Peyer's patch (tissue), 4 donors: ENCODE measurements around the gene GSTA4. TPM values are rescaled to one million over a fixed set of nuclear protein-coding genes. Genes with fewer than 3 reads are reported as not detected.

Experiments
- DNase-seq, 3 donors: peaks; one replicate each; pipeline ENCODE4 v3.0.0-alpha.2; 2017 to 2019
- H3K27ac ChIP-seq, 4 donors: fragments of 200-600 bp; sonication (generic); one replicate each; pipeline ENCODE4 v1.5.1; 2016 to 2019
- H3K27me3 ChIP-seq, 2 donors: fragments of 200-600 bp; sonication (generic); one replicate each; pipeline ENCODE4 v1.5.1; 2019
- H3K36me3 ChIP-seq, 3 donors: fragments of 200-600 bp; sonication (generic); one replicate each; pipeline ENCODE4 v1.5.1; 2016 to 2019
- H3K4me1 ChIP-seq, 4 donors: fragments of 200-600 bp; sonication (generic); one replicate each; pipeline ENCODE4 v1.5.1; 2016 to 2019
- H3K4me3 ChIP-seq, 4 donors: fragments of 200-600 bp; sonication (generic); 1 replicate in 3 of 4; 2 replicates in 1 of 4; pipeline ENCODE4 v1.5.1; 2016 to 2019; ENCODE audit warnings: mild to moderate bottlenecking in 1 of 4
- H3K9me3 ChIP-seq, 4 donors: fragments of 200-600 bp; sonication (generic); one replicate each; pipeline ENCODE4 v1.5.1; 2016 to 2019; ENCODE audit warnings: mild to moderate bottlenecking in 1 of 4
- POLR2A ChIP-seq, 2 donors: fragments of 450-650 bp; IDR thresholded peaks; one replicate each; pipeline ENCODE4 v1.5.1; 2017; ENCODE audit warnings: antibody characterized with exemption in 2 of 2, mild to moderate bottlenecking in 2 of 2, moderate library complexity in 2 of 2
- total RNA-seq, 4 donors: library from RNA; depleted of rRNA; stranded (reverse); fragments of >200 nt; gene quantifications; one replicate each; pipeline ENCODE4 v1.1.0, GENCODE V29; 2016
- TF ChIP-seq, protein P1 (sequence below), 6 experiments: fragments of 450-650 bp in 4 of 6; fragments of 200-600 bp in 2 of 6; sonication (generic) in 1 of 6; IDR thresholded peaks; one replicate each; pipeline ENCODE4 v1.5.1; 2017 to 2019; ENCODE audit warnings: antibody characterized with exemption in 6 of 6, mild to moderate bottlenecking in 3 of 6, moderate library complexity in 1 of 6

The GSTA4 gene
- total RNA-seq, 4 donors from 2014 or later = 13.9 to 17.9 (median 15.0) TPM

DNA sequence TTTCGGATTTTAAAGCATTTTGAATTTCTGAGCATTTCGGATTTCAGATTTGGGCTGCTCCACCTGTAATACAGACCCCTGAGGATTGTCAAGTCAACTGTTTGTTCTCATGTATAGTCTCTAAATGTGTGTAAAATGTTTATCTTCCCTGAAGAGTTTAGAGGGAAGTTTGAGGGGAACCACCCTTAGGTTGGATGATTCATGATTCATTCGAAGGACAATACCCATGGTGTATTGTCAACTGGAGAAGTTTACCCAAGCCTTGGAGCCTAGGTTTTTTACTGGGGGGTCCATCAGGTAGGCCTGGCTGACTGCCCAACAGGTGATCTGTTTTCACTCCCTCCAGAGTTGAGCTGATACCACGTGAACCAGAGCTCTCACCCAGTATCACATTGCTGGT, 18.9 kb downstream of the GSTA4 start:
- H3K27ac ChIP-seq = no peak overlapping the region

DNA sequence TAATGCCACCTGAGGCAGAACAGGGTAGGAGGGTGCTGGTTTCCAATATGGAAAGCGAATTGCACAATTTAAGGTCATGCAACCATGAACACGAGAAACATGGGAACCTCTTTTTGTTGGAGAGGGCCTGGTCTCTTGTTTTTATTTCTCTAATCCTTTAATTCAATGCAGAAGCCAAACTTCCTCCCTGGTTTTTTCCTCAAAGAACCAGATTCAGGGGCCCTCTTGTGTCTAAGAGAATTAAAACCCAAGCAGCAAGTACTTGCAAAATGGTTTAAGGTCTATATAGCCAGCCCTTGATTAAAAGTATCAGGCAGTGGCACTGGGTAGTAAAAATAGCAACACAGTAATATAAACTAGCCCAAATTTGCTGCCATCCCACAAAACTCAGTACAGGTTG, 19.5 kb downstream of the GSTA4 start:
- Histone ChIP-seq H3K4me1 (peaks cover 0 to 4% (median 0%) of the 10 kb centered on the region in 4 donors), H3K36me3 (no peaks in the 10 kb centered on the region), H3K27me3 (no peaks in the 10 kb centered on the region), H3K4me3 (no peak overlapping the region), H3K9me3 (no peaks in the 10 kb centered on the region), H3K27ac (no peak overlapping the region)
- no peak for DNase-seq
- TF ChIP-seq, protein P1, sequence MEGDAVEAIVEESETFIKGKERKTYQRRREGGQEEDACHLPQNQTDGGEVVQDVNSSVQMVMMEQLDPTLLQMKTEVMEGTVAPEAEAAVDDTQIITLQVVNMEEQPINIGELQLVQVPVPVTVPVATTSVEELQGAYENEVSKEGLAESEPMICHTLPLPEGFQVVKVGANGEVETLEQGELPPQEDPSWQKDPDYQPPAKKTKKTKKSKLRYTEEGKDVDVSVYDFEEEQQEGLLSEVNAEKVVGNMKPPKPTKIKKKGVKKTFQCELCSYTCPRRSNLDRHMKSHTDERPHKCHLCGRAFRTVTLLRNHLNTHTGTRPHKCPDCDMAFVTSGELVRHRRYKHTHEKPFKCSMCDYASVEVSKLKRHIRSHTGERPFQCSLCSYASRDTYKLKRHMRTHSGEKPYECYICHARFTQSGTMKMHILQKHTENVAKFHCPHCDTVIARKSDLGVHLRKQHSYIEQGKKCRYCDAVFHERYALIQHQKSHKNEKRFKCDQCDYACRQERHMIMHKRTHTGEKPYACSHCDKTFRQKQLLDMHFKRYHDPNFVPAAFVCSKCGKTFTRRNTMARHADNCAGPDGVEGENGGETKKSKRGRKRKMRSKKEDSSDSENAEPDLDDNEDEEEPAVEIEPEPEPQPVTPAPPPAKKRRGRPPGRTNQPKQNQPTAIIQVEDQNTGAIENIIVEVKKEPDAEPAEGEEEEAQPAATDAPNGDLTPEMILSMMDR (IDR thresholded peaks at IDR 0.05) = no peak
- no peak for TF ChIP-seq POLR2A (IDR thresholded peaks at IDR 0.05)

More for the DNA sequence above, 18.9 kb downstream of the GSTA4 start:
- H3K27me3 ChIP-seq = no peaks in the 10 kb centered on the region
- no peak overlapping the region for H3K4me3 ChIP-seq
- TF ChIP-seq, protein P1 (IDR thresholded peaks at IDR 0.05) = no peak
- no peak for TF ChIP-seq POLR2A (IDR thresholded peaks at IDR 0.05)
- no peak for DNase-seq
- no peaks in the 10 kb centered on the region for H3K9me3 ChIP-seq
- H3K4me1 ChIP-seq = peaks cover 0 to 4% (median 0%) of the 10 kb centered on the region in 4 donors
- no peaks in the 10 kb centered on the region for H3K36me3 ChIP-seq

DNA sequence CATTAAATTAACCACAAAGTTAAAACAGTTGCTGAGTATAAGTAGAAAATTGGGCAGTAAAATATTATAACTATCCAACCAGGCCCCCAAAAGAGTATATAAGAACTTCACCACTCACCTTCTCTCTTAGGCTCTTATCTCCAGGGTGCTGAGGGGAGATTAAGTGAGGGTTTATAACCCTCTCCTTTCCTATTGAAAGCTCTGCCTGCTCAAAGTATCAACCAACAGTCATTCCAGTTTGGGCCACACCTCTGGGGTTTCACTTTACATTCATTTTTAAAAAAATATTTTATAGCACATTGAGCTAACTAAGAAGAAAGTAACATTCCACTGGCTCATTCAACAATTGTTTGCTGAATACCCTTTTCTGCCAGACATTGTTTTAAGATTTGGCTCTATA, 22.1 kb downstream of the GSTA4 start:
- no peaks in the 10 kb centered on the region for H3K27me3 ChIP-seq
- no peak for DNase-seq
- TF ChIP-seq, protein P1 (IDR thresholded peaks at IDR 0.05) = no peak
- TF ChIP-seq POLR2A (IDR thresholded peaks at IDR 0.05) = no peak
- H3K36me3 ChIP-seq = no peaks in the 10 kb centered on the region
- H3K4me1 ChIP-seq = peaks cover 0 to 4% (median 0%) of the 10 kb centered on the region in 4 donors
- H3K4me3 ChIP-seq = no peak overlapping the region
- no peaks in the 10 kb centered on the region for H3K9me3 ChIP-seq
- no peak overlapping the region for H3K27ac ChIP-seq

DNA sequence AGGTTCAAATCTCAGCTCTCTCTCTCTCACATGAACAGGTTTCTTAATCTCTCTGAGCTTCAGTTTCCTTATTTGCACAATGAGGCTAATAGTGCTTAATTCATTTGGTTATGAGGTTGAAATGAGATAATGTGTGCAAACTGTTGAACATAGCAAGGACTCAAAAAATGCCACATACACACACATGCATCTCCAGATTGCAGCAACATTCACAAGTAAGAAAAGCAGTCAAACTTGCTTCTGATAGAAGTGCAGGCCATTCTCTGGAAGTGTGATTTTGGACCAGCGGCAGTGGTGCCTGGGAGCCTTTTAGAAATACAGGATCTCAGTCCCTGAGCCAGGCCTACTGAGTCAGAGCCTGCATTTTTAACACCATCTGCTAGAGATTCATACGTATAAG, 25.7 kb downstream of the GSTA4 start:
- TF ChIP-seq POLR2A (IDR thresholded peaks at IDR 0.05) = no peak
- TF ChIP-seq, protein P1 (IDR thresholded peaks at IDR 0.05) = no peak
- no peak overlapping the region for H3K27ac ChIP-seq
- H3K27me3 ChIP-seq = no peaks in the 10 kb centered on the region
- H3K4me1 ChIP-seq = no peaks in the 10 kb centered on the region
- no peaks in the 10 kb centered on the region for H3K9me3 ChIP-seq
- H3K36me3 ChIP-seq = no peaks in the 10 kb centered on the region
- DNase-seq = no peak
- no peak overlapping the region for H3K4me3 ChIP-seq

DNA sequence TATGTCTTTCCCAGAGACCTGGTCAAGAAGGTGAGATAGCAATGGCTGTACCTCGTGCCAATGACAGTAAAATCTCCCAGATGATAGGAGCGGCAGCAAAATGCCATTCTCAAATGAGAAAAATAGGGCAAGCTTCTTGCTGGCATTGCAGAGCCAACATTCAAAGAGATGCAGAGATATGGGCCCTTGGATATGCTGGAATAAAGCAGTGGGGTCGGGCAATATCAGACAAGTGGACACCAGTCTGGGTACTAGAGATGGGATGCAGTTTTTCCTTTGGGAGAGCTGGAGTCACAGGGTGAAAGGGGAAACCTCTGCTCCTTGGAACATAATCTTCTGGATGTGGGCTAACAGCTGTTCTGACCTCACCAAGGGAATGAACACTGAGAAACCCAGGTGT, 29.0 kb downstream of the GSTA4 start:
- H3K36me3 ChIP-seq = no peaks in the 10 kb centered on the region
- TF ChIP-seq POLR2A (IDR thresholded peaks at IDR 0.05) = no peak
- TF ChIP-seq, protein P1 (IDR thresholded peaks at IDR 0.05) = no peak
- H3K27me3 ChIP-seq = no peaks in the 10 kb centered on the region
- no peak overlapping the region for H3K27ac ChIP-seq
- no peak overlapping the region for H3K4me3 ChIP-seq
- DNase-seq = no peak
- no peaks in the 10 kb centered on the region for H3K9me3 ChIP-seq
- H3K4me1 ChIP-seq = no peaks in the 10 kb centered on the region

DNA sequence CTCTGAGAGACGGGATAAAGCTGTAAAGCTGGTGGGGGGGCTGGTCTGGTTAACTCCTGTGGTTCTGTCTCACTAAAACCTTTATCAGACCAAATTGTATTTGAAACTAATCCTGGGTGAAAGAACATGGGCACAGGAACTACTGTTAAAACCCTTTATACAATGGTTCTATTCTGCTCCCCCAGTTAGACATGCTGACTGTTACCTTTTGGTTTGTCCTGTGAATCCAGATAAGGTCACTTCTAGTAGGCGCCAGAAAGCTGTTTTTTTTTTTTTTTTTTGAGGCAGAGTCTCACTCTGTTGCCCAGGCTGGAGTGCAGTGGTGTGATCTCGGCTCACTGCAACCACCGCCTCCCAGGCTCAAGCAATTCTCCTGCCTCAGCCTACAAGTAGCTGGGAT, 29.7 kb downstream of the GSTA4 start:
- Histone ChIP-seq H3K27ac (no peak overlapping the region), H3K36me3 (no peaks in the 10 kb centered on the region), H3K27me3 (no peaks in the 10 kb centered on the region), H3K9me3 (no peaks in the 10 kb centered on the region), H3K4me3 (no peak overlapping the region), H3K4me1 (no peaks in the 10 kb centered on the region)
- TF ChIP-seq, protein P1 (IDR thresholded peaks at IDR 0.05) = no peak
- no peak for TF ChIP-seq POLR2A (IDR thresholded peaks at IDR 0.05)
- DNase-seq = no peak
